GM12878 (cell line): ENCODE results near the gene IRS1. TPM values are rescaled to one million over a fixed set of nuclear protein-coding genes. Genes with fewer than 3 reads are reported as not detected.

Experiments
- ATAC-seq: fragments of 200-7000 bp; cut with Tn5 transposase; 3 replicates; pipeline ENCODE4 v1.9.1; 2020; ENCODE audit warnings: mild to moderate bottlenecking, moderate library complexity
- BruUV-seq: library from RNA; stranded (reverse); fragments of 400-500 nt; replicated peaks from 2 replicates; lab custom pipeline; 2021; lab: Mats Ljungman, UMichigan
- CTCF ChIA-PET: fragments of 300-600 bp; sonication (Branson Sonifier 250); formaldehyde crosslinking; extraction: SDS; loops from one replicate; lab custom pipeline; 2021; ENCODE audit warnings: inconsistent platforms; lab: Yijun Ruan, JAX
- POLR2A ChIA-PET: fragments of 350-600 bp; formaldehyde crosslinking; extraction: SDS; loops from one replicate; lab custom pipeline; 2021; ENCODE audit warnings: inconsistent platforms; lab: Charles Lee
- RAD21 ChIA-PET: fragments of 300-600 bp; sonication (Branson Sonifier 250); formaldehyde crosslinking; loops from one replicate; lab custom pipeline; 2023; ENCODE audit warnings: antibody characterized with exemption; ENCODE audit not compliant: unreplicated experiment; lab: Charles Lee
- SMC1A ChIA-PET: fragments of 300-600 bp; sonication (Branson Sonifier 250); formaldehyde crosslinking; loops from one replicate; lab custom pipeline; 2023; ENCODE audit not compliant: unreplicated experiment, uncharacterized antibody; lab: Charles Lee
- DNase-seq: peaks from one replicate; pipeline ENCODE4 v3.0.0-alpha.2; 2011; ENCODE audit warnings: low read depth, low spot score
- FAIRE-seq: peaks from 3 replicates; lab custom pipeline; 2011; peaks lifted over from hg19 to GRCh38; lab: Jason Lieb, UNC
- H2AFZ ChIP-seq: 2 replicates; pipeline ENCODE4 v1.6.0; 2011; ENCODE audit warnings: low read depth, low read length, control low read depth; ENCODE audit not compliant: control insufficient read depth
- H3K27ac ChIP-seq: 2 replicates; pipeline ENCODE4 v1.5.1; 2011; ENCODE audit warnings: control low read depth; ENCODE audit not compliant: control insufficient read depth, insufficient read depth
- H3K27me3 ChIP-seq, 2 experiments: replicated peaks in 1 of 2; 2 replicates each; pipeline versions ENCODE4 v1.6.0 to v1.6.1; 2011; ENCODE audit warnings: low read length in 1 of 2; ENCODE audit not compliant: control insufficient read depth in 2 of 2, insufficient read depth in 2 of 2
- H3K36me3 ChIP-seq, 2 experiments: 2 replicates each; pipeline ENCODE4 v1.5.1; 2011; ENCODE audit warnings: low read length in 1 of 2; ENCODE audit not compliant: control insufficient read depth in 2 of 2, insufficient read depth in 2 of 2
- H3K4me1 ChIP-seq: 2 replicates; pipeline ENCODE4 v1.6.1; 2011; ENCODE audit warnings: mild to moderate bottlenecking, low read length, moderate library complexity, mixed read lengths; ENCODE audit not compliant: control insufficient read depth, insufficient read depth
- H3K4me2 ChIP-seq: 2 replicates; pipeline ENCODE4 v1.6.0; 2011; ENCODE audit warnings: control low read depth; ENCODE audit not compliant: control insufficient read depth, insufficient read depth
- H3K4me3 ChIP-seq: fragments of 200-600 bp; sonication (generic); 2 replicates; pipeline ENCODE4 v1.5.1; 2016
- H3K79me2 ChIP-seq: 2 replicates; pipeline ENCODE4 v1.6.0; 2011; ENCODE audit warnings: low read length; ENCODE audit not compliant: control insufficient read depth, insufficient read depth
- H3K9ac ChIP-seq: 2 replicates; pipeline ENCODE4 v1.8.0; 2011; ENCODE audit warnings: low read length, control low read depth, mixed read lengths; ENCODE audit not compliant: control insufficient read depth, insufficient read depth
- H3K9me3 ChIP-seq: replicated peaks from 3 replicates; pipeline ENCODE4 v1.5.1; 2011; ENCODE audit warnings: mild to moderate bottlenecking, low read length; ENCODE audit not compliant: control insufficient read depth, insufficient read depth
- H4K20me1 ChIP-seq: 2 replicates; pipeline ENCODE4 v1.6.0; 2011; ENCODE audit not compliant: control insufficient read depth, insufficient read depth
- BCL3 ChIP-seq: IDR thresholded peaks from 2 replicates; pipeline ENCODE4 v1.6.1; 2011; ENCODE audit warnings: borderline replicate concordance, low read depth, mild to moderate bottlenecking, moderate library complexity, low read length; ENCODE audit not compliant: insufficient read depth, poor library complexity, severe bottlenecking
- E4F1 ChIP-seq: fragments of 450-650 bp; IDR thresholded peaks from 2 replicates; pipeline ENCODE4 v1.6.1; 2018; ENCODE audit warnings: borderline replicate concordance, mild to moderate bottlenecking; ENCODE audit not compliant: partially characterized antibody
- IRF5 ChIP-seq: fragments of 450-650 bp; IDR thresholded peaks from 2 replicates; pipeline ENCODE4 v1.6.1; 2017; ENCODE audit warnings: borderline replicate concordance
- NFYB ChIP-seq: IDR thresholded peaks from 2 replicates; pipeline ENCODE4 v1.6.1; 2011; ENCODE audit warnings: low read depth, mild to moderate bottlenecking, low read length, improper control_type of control experiment, moderate library complexity; ENCODE audit not compliant: insufficient read depth
- SPI1 ChIP-seq: IDR thresholded peaks from 2 replicates; pipeline ENCODE4 v1.6.1; 2011; ENCODE audit warnings: low read depth, mild to moderate bottlenecking, low read length, moderate library complexity, borderline replicate concordance; ENCODE audit not compliant: insufficient read depth
- WGBS: methylation state at CpG from one replicate; pipeline ENCODE4 v1.1.6; 2016; ENCODE audit warnings: low lambda C conversion rate; ENCODE audit not compliant: insufficient replicate concordance, insufficient coverage; ENCODE audit errors: missing lambda C conversion rate; 5-methylcytosine and 5-hydroxymethylcytosine counted together
- in situ Hi-C: fragments of 300-500 bp; cut with MboI; formaldehyde crosslinking; loops from 9 replicates; pipeline ENCODE4 v1.14.3; 2018; ENCODE audit warnings: mixed read lengths
- intact Hi-C: fragments of 100-400 bp; cut with micrococcal nuclease; formaldehyde crosslinking; loops from one replicate; pipeline ENCODE4 v1.14.2; 2022; ENCODE audit not compliant: unreplicated experiment
- polyA plus RNA-seq, 11 experiments: library from polyadenylated mRNA; depleted of rRNA in 4 of 11; unstranded in 6 of 11; stranded (reverse) in 5 of 11; fragments of >200 nt; fragmentation: Nextera tagmentation in 4 of 11; fragmentation: Illumina TruSeq in 1 of 11; extraction: Ambion mirVana in 4 of 11; extraction: Trizol in 1 of 11; gene quantifications; 1 replicate in 1 of 11; 2 replicates in 10 of 11; pipeline versions ENCODE4 v1.2.1 to v1.2.3, GENCODE V29; 2011 to 2016; ENCODE audit warnings: inconsistent platforms in 2 of 11, missing spikeins in 2 of 11, low read depth in 1 of 11
- total RNA-seq, 4 experiments: library from RNA; depleted of rRNA in 3 of 4; stranded (reverse); fragments of >200 nt in 3 of 4; fragmentation: Illumina TruSeq in 1 of 4; extraction: Trizol in 1 of 4; gene quantifications; 2 replicates each; pipeline versions ENCODE4 v1.2.1 to v1.2.3, GENCODE V29; 2013 to 2021
- TF ChIP-seq, protein P1 (sequence below): fragments of 150-350 bp; IDR thresholded peaks from 2 replicates; pipeline ENCODE4 v1.6.1; 2014; ENCODE audit warnings: mild to moderate bottlenecking, low read depth, low read length
- TF ChIP-seq, protein P2 (sequence below): fragments of 450-650 bp; IDR thresholded peaks from 2 replicates; pipeline ENCODE4 v1.6.1; 2014; ENCODE audit warnings: mild to moderate bottlenecking

IRS1 gene
- total and polyA plus RNA-seq, 10 of the 15 experiments (the other 5 are each of a cell fraction or from before 2014, with no cell fraction given): 0.03 to 1.7 (median 0.34) TPM

DNA sequence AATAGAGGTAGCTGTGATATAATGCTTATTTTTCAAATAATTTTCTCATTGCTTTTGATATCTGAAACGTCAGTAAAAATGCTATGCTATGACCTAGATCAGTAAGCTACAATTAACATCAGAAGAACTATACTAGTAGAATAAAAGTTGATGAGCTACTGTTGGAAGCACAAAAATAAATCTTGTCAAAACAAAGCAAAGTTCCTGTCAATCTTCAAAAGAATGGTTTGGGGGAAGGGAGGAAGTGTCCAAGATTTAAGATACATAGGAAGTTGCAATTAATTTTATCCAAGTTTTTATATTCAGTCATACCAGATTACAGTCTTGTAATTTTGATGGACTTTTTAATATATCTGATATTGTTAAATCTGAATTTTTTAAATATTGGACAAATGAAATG, 19.2 kb downstream of the IRS1 start:
- Histone ChIP-seq H3K9ac (no peak overlapping the region), H3K9me3 (peaks cover under 1% of the 10 kb centered on the region; the same call in 1 of the 3 replicates), H3K4me1 (no peaks in the 10 kb centered on the region), H3K4me3 (no peak overlapping the region), H3K79me2 (no peaks in the 10 kb centered on the region), H3K36me3 (no peaks in the 10 kb centered on the region), H3K27ac (no peak overlapping the region), H4K20me1 (no peaks in the 10 kb centered on the region), H3K4me2 (no peak overlapping the region), H3K27me3 (no peaks in the 10 kb centered on the region), H2AFZ (no peak overlapping the region)
- TF ChIP-seq, protein P1, sequence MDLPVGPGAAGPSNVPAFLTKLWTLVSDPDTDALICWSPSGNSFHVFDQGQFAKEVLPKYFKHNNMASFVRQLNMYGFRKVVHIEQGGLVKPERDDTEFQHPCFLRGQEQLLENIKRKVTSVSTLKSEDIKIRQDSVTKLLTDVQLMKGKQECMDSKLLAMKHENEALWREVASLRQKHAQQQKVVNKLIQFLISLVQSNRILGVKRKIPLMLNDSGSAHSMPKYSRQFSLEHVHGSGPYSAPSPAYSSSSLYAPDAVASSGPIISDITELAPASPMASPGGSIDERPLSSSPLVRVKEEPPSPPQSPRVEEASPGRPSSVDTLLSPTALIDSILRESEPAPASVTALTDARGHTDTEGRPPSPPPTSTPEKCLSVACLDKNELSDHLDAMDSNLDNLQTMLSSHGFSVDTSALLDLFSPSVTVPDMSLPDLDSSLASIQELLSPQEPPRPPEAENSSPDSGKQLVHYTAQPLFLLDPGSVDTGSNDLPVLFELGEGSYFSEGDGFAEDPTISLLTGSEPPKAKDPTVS: no peak
- TF ChIP-seq E4F1 (no peak), SPI1 (no peak), BCL3 (no peak), IRF5 (no peak), NFYB (no peak)
- TF ChIP-seq, protein P2, sequence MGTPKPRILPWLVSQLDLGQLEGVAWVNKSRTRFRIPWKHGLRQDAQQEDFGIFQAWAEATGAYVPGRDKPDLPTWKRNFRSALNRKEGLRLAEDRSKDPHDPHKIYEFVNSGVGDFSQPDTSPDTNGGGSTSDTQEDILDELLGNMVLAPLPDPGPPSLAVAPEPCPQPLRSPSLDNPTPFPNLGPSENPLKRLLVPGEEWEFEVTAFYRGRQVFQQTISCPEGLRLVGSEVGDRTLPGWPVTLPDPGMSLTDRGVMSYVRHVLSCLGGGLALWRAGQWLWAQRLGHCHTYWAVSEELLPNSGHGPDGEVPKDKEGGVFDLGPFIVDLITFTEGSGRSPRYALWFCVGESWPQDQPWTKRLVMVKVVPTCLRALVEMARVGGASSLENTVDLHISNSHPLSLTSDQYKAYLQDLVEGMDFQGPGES: no peak
- SMC1A ChIA-PET: no interaction called here
- no peak for DNase-seq
- POLR2A ChIA-PET: no interaction called here
- RAD21 ChIA-PET: no interaction called here
- CTCF ChIA-PET: interaction anchor here (0.6 kb wide), 1 partner anchor 1003 kb away, joined by 3 read pairs; no protein-coding TSS in a partner anchor
- intact Hi-C loops: no loop called here
- 0% methylated on average over 1 of the region's 1 CpG for WGBS
- no TSS peak for BruUV-seq
- no peak for FAIRE-seq
- ATAC-seq: no peak
- in situ Hi-C loops: no loop called here
